AG10803 (cell line): Measurements from ENCODE around the gene SLC4A2.
A peak's percentile ranks its signal among the peaks of the same experiment; 100 is the strongest.
"Not testable (repeated sequence)": the region's sequence is repeated elsewhere in the genome, so short reads cannot be mapped to it uniquely, and the experiment has no call there.

Experiments
- DNase-seq: peaks from one replicate; pipeline ENCODE4 v3.0.0; 2010; ENCODE audit warnings: low read depth
- H3K4me3 ChIP-seq: 2 replicates; pipeline ENCODE4 v1.5.1; 2011; ENCODE audit warnings: mild to moderate bottlenecking, low read length, control low read depth
- TF ChIP-seq, protein P1 (sequence below): conservative IDR thresholded peaks from 2 replicates; pipeline ENCODE4 v1.5.1; 2011; ENCODE audit warnings: mild to moderate bottlenecking, low read length, control low read depth, inconsistent platforms

SLC4A2 gene

DNA sequence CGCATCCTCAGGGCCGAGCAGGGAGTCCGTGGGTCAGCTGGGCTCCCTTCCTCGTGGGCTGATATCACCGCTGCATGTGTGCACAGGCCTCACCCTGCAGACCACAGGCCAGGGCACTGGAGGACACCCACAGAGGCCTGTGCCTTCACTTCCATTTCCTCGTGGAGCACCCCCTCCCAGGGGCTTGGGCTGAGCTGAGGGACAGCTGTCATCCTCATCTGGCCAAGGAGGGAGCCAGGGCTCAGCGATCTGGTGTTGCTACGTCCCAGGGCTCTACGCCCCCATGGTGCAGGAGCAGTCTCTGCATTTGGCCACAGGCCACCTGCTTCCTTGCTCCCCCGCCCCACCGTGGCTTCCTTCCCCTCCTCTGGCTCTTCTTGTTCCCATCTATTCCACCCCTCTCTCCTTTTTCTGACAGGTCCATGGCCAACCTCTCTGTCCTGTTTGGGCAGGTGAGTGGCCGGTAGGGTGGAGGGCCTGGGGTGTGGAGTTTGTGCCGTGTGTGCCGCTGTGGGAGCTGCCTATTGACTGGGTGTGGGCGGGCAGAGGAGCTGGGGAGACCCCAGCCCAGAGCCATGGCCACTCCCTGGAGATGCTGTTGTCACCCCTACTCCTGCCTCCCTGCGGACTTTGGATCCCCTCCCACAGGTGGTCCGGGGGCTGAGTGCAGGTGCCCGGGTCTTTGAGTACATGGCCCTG is 19.4 kb upstream of the SLC4A2 start:
- DNase-seq, result no peak
- TF ChIP-seq, protein P1, sequence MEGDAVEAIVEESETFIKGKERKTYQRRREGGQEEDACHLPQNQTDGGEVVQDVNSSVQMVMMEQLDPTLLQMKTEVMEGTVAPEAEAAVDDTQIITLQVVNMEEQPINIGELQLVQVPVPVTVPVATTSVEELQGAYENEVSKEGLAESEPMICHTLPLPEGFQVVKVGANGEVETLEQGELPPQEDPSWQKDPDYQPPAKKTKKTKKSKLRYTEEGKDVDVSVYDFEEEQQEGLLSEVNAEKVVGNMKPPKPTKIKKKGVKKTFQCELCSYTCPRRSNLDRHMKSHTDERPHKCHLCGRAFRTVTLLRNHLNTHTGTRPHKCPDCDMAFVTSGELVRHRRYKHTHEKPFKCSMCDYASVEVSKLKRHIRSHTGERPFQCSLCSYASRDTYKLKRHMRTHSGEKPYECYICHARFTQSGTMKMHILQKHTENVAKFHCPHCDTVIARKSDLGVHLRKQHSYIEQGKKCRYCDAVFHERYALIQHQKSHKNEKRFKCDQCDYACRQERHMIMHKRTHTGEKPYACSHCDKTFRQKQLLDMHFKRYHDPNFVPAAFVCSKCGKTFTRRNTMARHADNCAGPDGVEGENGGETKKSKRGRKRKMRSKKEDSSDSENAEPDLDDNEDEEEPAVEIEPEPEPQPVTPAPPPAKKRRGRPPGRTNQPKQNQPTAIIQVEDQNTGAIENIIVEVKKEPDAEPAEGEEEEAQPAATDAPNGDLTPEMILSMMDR, result no peak
- H3K4me3 ChIP-seq, result no peak overlapping the region

GRCh38 chr7:151040616-151041375 is 18.6 kb upstream of the SLC4A2 start:
- H3K4me3 ChIP-seq, result no peak overlapping the region
- TF ChIP-seq, protein P1, result no peak
- no peak for DNase-seq

GRCh38 chr7:151043449-151043848 is 15.9 kb upstream of the SLC4A2 start:
- not testable (repeated sequence) for H3K4me3 ChIP-seq, DNase-seq

DNA sequence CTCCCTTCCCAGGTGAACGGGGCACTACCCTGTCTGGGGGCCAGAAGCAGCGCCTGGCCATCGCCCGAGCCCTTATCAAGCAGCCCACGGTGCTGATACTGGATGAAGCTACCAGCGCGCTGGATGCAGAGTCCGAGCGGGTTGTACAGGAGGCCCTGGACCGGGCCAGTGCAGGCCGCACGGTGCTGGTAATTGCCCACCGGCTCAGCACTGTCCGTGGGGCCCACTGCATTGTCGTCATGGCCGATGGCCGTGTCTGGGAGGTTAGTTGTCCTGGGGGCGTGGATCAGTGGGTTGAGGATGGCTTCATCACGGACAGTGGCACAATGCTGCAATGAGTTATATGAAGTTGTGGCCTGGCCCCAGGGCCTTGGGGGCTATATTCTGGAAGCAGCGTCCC is 15.4 kb upstream of the SLC4A2 start:
- no peak overlapping the region for H3K4me3 ChIP-seq
- TF ChIP-seq, protein P1, result no peak
- no peak for DNase-seq

- DNase-seq, result no peak
- TF ChIP-seq, protein P1, result no peak
- no peak overlapping the region for H3K4me3 ChIP-seq
These were observed 14.1 kb upstream of the SLC4A2 start for GRCh38 chr7:151045262-151045661.

DNA sequence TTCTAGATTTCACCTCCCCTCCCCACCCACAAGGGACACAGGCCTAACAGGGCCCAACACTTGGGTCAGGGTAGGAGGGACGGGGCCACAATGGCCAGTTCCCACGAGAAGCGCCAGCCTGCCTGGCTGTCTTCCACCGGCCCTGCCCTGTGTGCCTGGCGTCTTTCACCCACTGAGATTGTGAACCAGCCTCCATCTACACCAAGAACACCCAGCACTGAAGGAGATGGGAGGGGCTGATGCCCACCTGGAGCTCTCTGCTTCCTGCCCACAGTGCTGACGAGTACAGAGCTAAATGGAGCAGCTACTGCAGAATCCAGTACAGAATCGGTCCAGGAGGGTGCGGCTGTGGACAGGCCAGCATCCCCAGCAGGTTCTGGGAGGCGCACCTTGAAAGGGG is 13.4 kb upstream of the SLC4A2 start:
- no peak for DNase-seq
- TF ChIP-seq, protein P1, result no peak
- no peak overlapping the region for H3K4me3 ChIP-seq

GRCh38 chr7:151046603-151047573 is 12.5 kb upstream of the SLC4A2 start:
- DNase-seq, result peak; percentile 60
- no peak overlapping the region for H3K4me3 ChIP-seq
- TF ChIP-seq, protein P1, result no peak
